ENCODE measurements around the gene MPRIP.

DNA sequence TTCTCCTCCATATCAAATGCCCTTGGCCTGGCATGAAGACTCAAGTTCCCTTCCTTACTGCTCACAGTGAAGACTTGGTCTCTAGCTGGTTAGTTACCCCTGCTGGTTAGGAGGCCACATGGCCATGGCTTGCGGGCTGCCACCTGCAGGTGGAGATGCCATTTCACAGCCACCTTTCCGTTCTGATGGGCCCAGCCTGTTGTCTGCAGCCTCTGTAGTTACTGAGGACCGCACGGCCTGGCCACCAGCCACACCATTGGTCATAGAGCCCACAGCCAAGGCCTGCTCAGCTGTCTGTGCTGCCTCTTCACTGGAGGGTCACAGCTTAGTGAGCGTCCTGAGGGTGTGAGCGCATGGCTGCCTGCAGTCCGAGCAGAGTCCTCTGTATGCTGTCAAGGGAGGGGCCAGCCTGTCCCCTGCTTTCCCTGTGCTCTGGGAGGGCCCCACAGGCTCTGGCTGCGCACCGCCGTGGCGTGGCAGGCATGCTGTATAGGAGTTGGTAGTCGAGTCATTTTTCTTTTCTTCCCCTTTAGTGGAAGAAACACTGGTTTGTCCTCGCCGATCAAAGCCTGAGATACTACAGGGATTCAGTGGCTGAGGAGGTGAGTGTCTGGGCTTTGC, 104.6 kb downstream of the MPRIP start:
- TF ChIP-seq CTCF (IDR thresholded peaks at IDR 0.05) (peak in 4 of 7 experiments; percentile 34 to 51 (median 46)), POLR2A (IDR thresholded peaks at IDR 0.05) (no peak)

Measured in body of pancreas (tissue), 4 donors.